HG03139 (cell line): ENCODE measurements around the gene CAMTA1.

Experiments used
- ATAC-seq: cut with Tn5 transposase; IDR thresholded peaks from one replicate; pipeline ENCODE4 v1.9.1; 2021; ENCODE audit not compliant: unreplicated experiment

CAMTA1 gene

GRCh38 chr1:6848816-6849215 is 63.6 kb downstream of the CAMTA1 start:
- ATAC-seq = no peak

DNA sequence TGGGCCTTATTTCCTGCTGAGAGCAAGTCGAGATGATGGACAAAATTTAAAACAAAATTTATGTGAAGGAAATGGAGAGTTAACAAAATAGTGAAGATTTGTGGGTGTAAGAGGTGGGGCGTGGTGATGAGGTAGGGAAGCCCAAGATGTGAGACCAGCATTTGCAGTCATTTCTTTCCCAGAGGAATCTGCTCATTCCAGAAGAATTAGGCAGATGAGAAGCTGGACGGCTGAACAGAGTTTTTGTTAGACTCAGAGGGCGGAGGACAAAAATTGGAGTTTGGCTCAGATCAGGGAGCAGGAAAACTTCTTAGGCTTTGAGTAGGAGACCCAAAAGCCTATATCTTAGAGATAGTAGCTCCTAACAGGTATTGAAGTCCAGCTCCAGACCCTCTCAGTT is 65.3 kb downstream of the CAMTA1 start:
- no peak for ATAC-seq

DNA sequence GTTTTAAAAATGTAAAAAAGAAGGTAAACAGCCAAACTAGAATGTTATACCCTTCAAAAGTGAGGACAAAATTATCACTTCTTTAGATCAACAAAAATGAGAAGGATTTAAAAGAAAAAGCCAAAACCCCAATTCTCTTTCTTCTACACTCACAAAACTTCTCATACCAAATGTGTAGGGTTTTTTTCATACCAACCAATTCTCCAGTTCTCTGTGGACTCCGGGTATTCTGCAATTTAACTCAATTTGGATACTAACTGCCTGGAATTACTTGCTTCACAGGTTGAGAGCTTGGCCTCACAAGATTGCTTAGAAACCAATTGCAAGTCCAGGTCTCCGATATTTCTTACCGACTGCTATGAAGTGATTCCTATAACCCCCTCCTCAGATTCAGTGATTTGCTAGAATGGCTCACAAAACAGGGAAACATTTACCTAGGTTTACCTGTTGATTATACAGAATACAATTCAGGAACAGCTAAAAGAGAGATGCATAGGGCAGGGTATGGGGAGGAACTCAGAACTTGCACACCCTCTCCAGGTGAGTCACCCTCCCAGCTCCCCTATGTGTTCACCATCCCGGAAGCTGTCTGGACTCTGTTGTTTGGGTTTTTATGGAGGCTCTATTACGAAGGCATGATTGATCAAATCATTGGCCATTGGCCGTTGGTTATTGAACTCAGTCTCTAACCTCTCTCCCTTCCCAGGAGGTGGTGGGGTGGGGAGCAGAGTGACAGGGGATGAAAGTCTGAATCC is 67.1 kb downstream of the CAMTA1 start:
- ATAC-seq = no peak

GRCh38 chr1:6854166-6854565 is 68.9 kb downstream of the CAMTA1 start:
- ATAC-seq = no peak

GRCh38 chr1:6857831-6858230 is 72.6 kb downstream of the CAMTA1 start:
- ATAC-seq = no peak

DNA sequence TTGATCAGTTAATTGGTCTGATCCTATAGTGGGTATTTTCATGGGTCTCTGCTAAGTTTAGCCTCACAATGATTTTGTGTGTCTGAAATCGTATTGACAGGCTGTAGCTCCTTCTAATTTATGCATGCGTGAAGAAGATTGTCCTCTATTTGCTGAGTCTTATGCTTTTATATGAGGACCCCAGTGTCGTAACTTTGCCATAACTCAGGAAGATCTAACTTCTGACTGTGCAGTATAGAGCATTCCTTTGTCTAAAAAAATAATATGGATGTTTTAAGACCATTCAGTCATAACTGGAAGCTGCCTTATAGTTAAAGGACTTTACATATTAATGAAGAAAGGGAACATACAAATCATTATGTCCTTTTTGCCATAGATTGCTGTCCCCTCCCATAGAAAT is 73.3 kb downstream of the CAMTA1 start:
- ATAC-seq = no peak

DNA sequence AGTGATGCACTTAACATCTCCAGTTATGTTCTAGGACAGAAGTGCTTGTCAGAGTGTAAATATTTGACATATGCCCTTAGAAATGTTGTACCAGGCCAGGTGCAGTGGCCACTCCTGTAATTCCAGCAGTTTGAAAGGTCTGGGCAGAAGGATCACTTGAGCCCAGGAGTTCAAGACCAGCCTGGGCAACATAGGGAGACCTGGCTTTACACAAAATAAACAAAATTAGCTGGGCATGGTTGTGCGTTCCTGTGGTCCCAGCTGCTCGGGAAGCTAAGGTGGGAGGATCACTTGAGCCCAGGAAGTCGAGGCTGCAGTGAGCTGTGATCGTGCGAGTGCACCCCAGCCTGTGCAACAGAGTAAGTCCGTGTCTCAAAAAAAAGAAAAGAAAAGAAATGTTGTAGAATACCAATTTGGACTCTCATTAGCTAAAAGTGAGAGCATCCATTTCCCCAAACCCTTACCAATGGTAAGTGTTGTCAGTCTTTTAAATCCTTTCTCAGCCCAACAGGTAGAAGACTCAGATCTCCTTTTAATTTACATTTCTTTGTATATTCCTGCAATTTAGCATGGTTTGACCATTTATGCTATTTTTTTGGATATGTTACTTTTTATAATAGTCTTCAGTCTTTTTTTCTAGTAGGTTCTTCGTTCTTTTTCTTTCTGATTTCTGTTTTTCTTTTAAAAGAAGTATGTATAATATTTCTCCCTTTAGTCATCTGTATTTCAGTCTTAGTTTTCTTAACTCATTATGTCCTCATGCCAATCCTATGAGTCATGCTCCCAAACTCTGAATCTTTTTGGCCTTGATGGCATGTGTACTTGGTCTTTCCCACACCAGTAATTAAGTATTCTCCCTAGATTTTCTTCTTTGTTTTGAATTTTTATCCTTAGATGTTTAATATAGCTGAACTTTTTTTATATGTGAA is 74.4 kb downstream of the CAMTA1 start:
- no peak for ATAC-seq

DNA sequence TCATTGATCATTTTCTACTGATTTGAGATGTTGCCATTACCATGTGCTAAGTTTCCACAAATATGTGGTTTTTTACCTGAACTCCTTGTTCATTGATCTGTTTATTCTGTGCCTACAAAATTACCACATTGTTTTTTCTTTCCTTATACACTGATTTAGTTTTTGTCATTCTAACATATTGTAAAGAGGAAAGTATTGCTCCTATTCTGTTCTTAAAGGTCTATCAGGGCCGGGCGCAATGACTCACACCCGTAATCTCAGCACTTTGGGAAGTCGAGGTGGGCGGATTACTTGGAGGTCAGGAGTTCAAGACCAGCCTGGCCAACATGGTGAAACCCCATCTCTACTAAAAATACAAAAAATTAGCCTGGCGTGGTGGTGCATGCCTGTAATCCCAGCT is 75.1 kb downstream of the CAMTA1 start:
- no peak for ATAC-seq

- ATAC-seq = peak; percentile 40
These were observed 75.9 kb downstream of the CAMTA1 start for GRCh38 chr1:6861075-6861724.

DNA sequence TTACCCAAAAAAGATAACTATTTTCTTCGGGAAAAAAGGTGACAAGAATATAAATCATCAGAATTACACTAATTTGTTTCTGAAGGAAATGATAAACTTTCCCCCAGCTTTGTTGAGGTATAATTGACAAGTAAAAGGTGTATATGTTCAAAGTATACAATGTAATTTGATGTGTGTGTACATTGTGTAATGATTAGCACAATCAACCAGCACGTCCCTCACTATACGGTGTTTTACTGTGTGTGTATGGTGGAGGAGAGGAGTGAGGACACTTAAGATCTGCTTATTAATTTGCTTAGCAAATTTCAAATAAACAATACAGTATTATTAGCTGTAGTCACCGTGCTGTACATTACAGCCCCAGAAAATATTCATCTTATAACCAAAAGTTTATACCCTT is 77.7 kb downstream of the CAMTA1 start:
- no peak for ATAC-seq

DNA sequence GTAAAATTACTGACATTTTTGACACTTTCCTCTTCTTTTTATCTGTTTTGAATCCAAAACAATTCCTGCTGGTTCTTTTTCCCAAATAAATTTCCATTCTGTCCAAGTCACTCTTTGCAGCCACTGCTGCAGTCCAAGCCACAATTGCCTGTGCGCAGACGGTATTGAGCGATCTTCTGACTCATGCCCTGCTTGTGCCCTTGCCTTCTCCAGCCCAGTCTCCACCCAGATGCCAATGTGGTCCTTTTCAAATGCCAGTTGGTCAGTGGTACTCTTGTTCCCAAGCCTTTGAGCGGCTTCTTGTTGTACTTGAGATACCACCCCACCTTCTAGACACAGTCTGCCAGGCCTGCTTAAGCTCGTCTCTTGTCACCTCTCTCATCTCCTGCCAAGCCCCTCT is 78.9 kb downstream of the CAMTA1 start:
- ATAC-seq = no peak

GRCh38 chr1:6866825-6867224 is 81.6 kb downstream of the CAMTA1 start:
- ATAC-seq = no peak

DNA sequence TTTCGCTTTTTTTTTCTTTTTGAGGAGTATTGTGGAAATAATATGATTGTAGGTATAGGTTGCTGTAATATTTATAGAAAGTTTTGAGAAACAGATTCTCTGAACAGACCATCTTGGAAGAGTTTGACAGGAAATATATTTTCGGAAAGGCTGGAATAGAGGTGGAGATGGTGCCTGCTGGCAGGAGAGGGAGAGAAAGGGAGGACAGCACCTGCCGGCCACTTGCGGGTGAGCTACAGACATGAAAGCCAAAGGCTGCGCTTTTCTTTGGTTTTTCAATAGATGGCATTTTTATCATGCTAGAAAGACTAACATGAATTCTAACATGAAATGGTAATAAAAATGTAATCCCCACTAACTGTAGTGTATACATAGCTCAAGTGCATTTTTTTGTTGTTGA is 82.1 kb downstream of the CAMTA1 start:
- ATAC-seq = no peak

DNA sequence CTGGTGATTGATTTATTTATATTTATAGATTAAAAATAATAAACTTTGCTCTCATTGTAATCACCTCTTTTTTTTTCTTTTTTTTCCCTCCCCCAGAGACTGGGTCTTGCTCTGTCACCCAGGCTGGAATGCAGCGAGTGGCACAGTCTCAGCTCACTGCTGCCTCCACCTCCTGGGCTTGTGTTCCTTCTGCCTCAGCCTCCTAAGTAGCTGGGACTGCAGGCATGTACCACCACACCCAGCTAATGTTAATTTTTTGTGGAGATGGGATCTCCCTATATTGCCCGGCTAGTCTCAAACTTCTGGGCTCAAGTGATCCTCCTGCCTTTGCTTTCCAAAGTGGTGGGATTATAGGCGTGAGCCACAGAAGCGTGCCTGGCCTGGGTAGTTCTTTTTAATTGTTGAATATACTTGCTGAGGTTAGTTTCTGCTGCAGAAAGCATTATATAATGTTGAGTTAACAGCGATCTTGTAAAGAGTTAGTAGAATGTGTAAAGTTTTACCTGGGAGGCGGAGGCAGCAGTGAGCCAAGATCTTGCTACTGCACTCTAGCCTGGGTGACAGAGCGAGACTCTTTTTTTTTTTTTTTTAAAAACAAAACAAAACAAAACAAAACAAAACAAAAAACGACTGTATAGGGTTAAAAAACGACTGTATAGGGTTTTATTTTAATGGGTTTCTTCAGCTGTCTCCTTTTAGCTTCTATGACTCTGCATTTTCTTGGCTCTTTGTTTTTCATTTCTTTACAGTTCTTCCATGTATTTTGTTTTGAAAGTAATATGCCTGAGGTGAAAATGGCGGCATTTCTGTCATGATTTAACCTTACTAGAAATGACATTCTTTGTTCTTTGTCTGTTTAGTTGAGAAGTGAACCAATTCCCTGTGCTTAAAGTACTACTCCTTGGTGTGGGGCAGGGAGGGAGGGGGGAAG is 82.7 kb downstream of the CAMTA1 start:
- no peak for ATAC-seq

- ATAC-seq = peak; percentile 63
These were observed 83.6 kb downstream of the CAMTA1 start for GRCh38 chr1:6868660-6869380.

DNA sequence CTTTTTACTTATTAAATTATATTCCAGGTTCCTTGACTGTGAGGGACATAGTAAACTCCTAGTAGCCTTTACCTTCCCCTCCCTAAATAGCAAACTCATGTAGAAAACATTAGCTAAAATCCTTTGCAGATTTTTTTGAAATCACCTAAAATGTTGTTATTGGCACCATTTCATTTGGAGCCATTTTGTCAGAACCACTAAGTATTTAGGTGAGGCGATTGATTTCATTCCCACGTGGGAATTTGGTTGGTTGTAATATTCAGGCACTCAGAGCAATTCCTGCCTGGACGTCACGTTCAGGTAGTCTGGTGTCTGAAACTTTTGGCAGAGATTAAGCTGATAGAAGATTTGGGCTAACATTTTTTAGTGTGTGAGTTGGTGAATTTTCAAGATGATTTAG is 84.3 kb downstream of the CAMTA1 start:
- no peak for ATAC-seq

- ATAC-seq = no peak
These were observed 84.8 kb downstream of the CAMTA1 start for GRCh38 chr1:6870086-6870485.

- no peak for ATAC-seq
These were observed 85.3 kb downstream of the CAMTA1 start for GRCh38 chr1:6870571-6870970.

GRCh38 chr1:6871300-6871972 is 86.2 kb downstream of the CAMTA1 start:
- no peak for ATAC-seq
